HG02884 (cell line): Measurements from ENCODE around the gene ABCC10.
"Not testable (repeated sequence)": the region's sequence is repeated elsewhere in the genome, so short reads cannot be mapped to it uniquely, and the experiment has no call there.

Experiments used
- ATAC-seq: cut with Tn5 transposase; IDR thresholded peaks from one replicate; pipeline ENCODE4 v1.9.1; 2021; ENCODE audit warnings: mild to moderate bottlenecking, moderate library complexity; ENCODE audit not compliant: unreplicated experiment

The ABCC10 gene

GRCh38 chr6:43493833-43494232, 66.5 kb downstream of the ABCC10 start:
- ATAC-seq, result no peak

- ATAC-seq, result no peak
These were observed 67.0 kb downstream of the ABCC10 start for GRCh38 chr6:43494321-43494720.

GRCh38 chr6:43494766-43495165, 67.4 kb downstream of the ABCC10 start:
- ATAC-seq, result no peak

- ATAC-seq, result no peak
These were observed 68.1 kb downstream of the ABCC10 start for GRCh38 chr6:43495409-43495941.

- ATAC-seq, result no peak
These were observed 69.2 kb downstream of the ABCC10 start for GRCh38 chr6:43496370-43497128.

GRCh38 chr6:43497129-43497396, 69.7 kb downstream of the ABCC10 start:
- ATAC-seq, result no peak

- ATAC-seq, result no peak
These were observed 70.3 kb downstream of the ABCC10 start for GRCh38 chr6:43497689-43498088.

- ATAC-seq, result not testable (repeated sequence)
These were observed 71.0 kb downstream of the ABCC10 start for GRCh38 chr6:43498291-43498690.

- ATAC-seq, result no peak
These were observed 71.9 kb downstream of the ABCC10 start for GRCh38 chr6:43499028-43499815.
